ENCODE data around the gene ABCB10. TPM values are rescaled to one million over a fixed set of nuclear protein-coding genes. Genes with fewer than 3 reads are reported as not detected.
"Not testable (repeated sequence)": the region's sequence is repeated elsewhere in the genome, so short reads cannot be mapped to it uniquely, and the experiment has no call there.

The ABCB10 gene
- polyA plus RNA-seq (ENCODE audit: insufficient read depth in 1 of 5, insufficient read length in 5 of 5, low replicate concordance in 1 of 5): 10 to 100 TPM; 17.8 to 25.7 (median 19.0) TPM
- long read RNA-seq, donor 1, transcript ABCB10-201 (13 exons, 3,857 nt): major isoform, 6 of 6 reads
- long read RNA-seq, donor 1, partial matches to known transcripts: 0 of 6 reads
- long read RNA-seq, donor 1, other reads (novel, unspliced or antisense): 0 of 6 reads
- long read RNA-seq, donor 2, partial matches to known transcripts: 0 of 4 reads
- long read RNA-seq, donor 2, other reads (novel, unspliced or antisense): 0 of 4 reads
- long read RNA-seq, donor 3, partial matches to known transcripts: 0 of 3 reads
- long read RNA-seq, donor 3, other reads (novel, unspliced or antisense): 0 of 3 reads
- long read RNA-seq, donor 4, partial matches to known transcripts: 0 of 2 reads
- long read RNA-seq, donor 4, other reads (novel, unspliced or antisense): 0 of 2 reads
- long read RNA-seq, donor 5, transcript ABCB10-201 (13 exons, 3,857 nt): major isoform, 6 of 12 reads
- long read RNA-seq, donor 5, partial matches to known transcripts: 6 of 12 reads
- long read RNA-seq, donor 5, other reads (novel, unspliced or antisense): 0 of 12 reads
- long read RNA-seq, donor 6, partial matches to known transcripts: 0 of 2 reads
- long read RNA-seq, donor 6, other reads (novel, unspliced or antisense): 0 of 2 reads
- long read RNA-seq, donor 7, transcript ABCB10-201 (13 exons, 3,857 nt): major isoform, 5 of 5 reads
- long read RNA-seq, donor 7, partial matches to known transcripts: 0 of 5 reads
- long read RNA-seq, donor 7, other reads (novel, unspliced or antisense): 0 of 5 reads
- long read RNA-seq, donor 8, partial matches to known transcripts: 0 of 1 reads
- long read RNA-seq, donor 8, other reads (novel, unspliced or antisense): 0 of 1 reads

DNA sequence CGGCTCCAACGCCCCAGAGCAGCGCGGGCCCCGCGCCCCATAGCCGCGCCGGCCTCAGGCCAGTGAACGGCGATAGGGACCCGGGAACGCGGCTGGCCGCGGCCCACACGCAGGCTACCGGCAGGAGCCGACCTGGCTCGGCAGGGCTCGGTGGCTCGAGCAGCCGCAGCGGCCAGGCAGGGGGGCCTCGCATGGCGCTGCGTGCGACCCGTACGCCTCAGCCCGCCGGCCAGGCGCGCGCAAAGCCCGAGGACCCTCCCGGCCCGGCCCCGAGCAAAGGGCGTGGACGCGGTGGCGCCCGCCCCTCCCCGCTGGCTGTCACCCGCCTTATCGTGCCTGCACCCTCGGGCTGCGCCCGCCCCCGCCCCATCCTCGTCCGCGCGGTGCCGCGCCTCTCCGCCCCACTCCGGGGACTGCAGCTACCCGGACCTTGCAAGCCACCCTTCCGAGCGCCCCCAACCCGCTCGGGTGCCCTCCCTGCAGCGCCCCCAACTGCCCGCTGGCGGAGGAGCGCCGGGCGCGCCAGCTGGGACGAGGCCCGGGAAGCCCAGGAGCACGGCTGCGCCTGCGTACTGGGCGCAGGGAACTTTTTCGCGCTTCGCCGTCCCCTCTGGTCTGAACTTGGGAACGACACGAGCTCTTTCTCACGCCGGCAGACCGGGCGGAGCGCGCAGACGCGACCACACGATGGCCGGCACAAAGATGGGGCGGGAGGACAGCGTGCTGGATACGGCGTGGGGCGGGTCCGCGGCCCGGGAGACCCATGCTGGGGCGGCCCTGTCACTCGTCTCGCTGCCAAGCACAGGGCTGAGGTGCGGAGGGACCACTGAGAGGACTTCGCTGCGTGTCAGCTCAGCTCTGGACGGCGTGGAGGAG is at the start of gene ABCB10:
ABCB10 (minus strand) TSS at position 248 of the 876 bp plus-strand sequence; CDS start at position 193, 55 bp downstream.
- peak; percentile 99 for DNase-seq

GRCh38 chr1:229607370-229607769 is 48.9 kb upstream of the ABCB10 start:
- DNase-seq: no peak

DNA sequence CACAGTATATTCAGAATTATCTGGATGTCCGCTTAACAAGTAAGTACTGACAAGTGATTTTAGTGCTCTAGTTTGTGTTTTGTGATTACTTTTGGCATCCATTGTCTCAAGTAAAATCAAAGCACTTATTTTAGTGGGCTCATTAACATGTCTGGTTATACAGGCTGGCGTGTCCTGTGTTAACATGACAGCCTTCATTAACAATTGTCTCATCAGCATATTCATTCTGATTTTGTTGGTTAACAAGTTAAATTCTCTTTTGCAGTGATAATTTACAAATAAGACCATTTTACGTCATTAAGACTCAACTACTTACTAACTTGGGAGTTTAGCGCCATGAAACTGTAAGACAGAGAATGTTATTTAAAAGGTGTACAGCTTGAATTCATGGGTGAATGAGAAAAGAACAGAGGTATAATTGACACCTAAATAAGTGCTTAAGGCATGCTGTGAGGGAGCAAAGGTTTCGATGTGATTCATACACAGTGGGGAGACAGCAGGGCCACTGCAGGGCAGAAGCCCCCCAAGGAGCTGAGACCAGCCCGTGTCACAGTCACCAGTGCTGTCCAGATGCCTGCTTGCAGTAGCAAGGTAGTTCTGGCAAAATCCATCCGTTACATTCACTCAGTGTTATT is 45.0 kb upstream of the ABCB10 start:
- DNase-seq: no peak

DNA sequence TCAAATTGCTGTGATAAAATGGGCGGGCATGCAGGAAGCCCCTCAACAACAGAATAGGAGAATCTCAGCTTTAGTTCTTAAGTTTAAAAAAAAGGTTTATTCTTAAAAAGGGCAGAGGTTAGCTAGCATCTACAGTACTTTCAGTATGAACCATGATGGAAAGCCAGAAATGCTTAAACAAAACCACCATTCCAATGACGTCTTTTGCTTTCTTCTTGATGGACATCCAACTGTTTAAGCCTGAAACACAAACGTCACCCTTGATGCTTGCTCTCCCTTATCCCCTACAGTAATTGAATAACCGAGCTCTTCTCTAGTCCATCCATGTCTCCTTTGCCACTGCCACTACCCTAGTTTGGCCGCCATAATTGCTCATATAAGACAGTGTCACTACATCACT is 41.7 kb upstream of the ABCB10 start:
- no peak for DNase-seq

GRCh38 chr1:229599218-229599954 is 40.9 kb upstream of the ABCB10 start:
- DNase-seq: no peak

DNA sequence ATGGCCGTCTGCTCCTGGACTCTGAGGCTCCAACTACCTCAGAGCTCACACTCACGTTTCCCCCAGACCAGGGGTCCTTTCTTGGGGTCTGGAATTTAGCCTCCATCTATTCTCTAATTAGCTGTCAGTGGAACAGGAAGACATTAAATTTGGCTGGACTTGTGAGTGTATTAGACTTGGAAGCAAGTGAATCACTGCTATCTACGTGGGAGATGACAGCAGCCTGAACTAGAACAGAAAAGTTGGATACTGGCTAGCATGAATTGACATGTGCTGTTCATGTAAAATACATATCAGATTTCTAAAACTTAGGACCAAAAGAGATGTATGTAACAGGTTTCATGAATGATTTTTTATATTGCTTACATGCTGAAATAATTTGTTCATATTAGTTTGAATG is 39.4 kb upstream of the ABCB10 start:
- no peak for DNase-seq

DNA sequence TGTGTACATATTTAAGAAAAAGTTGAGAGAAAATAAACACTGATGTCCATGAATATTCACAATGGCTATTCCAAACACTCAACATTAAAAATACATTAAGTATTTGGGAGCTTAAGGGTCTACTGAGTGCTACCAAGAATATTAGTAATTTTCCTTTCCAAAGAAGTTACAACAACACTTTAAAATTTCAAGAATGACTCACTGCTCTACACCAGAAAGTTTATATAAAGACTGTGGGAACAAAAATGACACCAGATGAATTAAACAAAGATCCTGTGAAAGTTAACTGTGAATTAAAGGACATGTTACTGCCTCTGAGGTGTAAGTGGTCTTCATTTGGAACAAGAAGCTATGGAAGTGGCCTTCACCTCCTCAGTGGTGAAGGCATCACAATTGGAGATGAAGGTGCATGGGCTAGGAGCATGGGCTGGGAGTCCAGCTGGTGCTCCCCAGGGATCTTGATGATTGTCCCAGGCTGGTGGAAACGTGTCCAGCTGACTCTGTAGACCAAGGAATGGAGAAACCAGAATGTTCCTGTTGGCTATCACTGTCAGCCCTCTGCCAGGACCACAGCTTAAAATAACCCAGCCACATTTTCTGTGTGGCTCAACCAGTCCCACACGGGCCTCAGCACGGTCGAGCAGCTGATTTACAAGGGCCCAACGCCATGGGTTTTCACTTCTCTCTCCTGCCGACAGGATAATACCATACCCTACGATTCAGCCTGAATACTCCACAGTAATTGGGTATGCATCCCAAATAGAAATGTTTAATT is 38.6 kb upstream of the ABCB10 start:
- DNase-seq: no peak

GRCh38 chr1:229595876-229596275 is 37.4 kb upstream of the ABCB10 start:
- not testable (repeated sequence) for DNase-seq

- DNase-seq: no peak
These were observed 35.9 kb upstream of the ABCB10 start for GRCh38 chr1:229594227-229595008.

GRCh38 chr1:229593800-229594199 is 35.3 kb upstream of the ABCB10 start:
- DNase-seq: no peak

DNA sequence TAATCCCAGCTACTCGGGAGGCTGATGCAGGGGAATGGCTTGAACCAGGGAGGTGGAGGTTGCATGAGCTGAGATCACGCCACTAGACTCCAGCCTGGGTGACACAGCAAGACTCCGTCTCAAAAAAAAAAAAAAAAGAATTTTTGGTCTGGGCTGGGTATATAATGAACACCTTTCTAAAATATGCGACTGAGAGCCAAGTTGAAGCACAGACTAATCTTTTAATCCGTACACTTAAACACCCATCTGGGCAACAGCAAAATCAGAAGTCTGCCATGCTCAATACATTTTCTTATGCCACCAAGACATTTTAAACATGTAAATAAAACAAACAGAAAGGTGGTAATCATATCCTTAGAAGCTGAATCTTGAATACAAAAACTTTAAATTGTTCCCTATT is 31.6 kb upstream of the ABCB10 start:
- DNase-seq: no peak

DNA sequence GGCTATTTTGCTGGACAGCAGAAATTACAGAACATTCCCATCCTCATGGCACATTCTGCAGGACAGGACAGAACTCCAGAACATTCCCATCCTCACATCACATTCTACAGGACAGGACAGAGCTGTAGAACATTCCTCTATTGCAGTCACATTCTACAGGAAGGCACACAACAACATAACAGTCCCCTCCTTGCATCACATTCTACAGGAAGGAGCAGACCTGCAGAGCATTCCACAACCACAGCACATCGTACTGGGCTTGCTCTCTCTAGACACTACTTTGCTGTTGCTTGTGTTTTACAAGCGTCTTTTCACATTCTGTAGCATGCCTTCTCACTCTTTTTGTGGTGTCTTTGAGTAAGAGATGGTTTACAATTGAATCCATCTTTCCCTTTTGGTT is 26.8 kb upstream of the ABCB10 start:
- no peak for DNase-seq

GRCh38 chr1:229582715-229583114 is 24.2 kb upstream of the ABCB10 start:
- DNase-seq: no peak

DNA sequence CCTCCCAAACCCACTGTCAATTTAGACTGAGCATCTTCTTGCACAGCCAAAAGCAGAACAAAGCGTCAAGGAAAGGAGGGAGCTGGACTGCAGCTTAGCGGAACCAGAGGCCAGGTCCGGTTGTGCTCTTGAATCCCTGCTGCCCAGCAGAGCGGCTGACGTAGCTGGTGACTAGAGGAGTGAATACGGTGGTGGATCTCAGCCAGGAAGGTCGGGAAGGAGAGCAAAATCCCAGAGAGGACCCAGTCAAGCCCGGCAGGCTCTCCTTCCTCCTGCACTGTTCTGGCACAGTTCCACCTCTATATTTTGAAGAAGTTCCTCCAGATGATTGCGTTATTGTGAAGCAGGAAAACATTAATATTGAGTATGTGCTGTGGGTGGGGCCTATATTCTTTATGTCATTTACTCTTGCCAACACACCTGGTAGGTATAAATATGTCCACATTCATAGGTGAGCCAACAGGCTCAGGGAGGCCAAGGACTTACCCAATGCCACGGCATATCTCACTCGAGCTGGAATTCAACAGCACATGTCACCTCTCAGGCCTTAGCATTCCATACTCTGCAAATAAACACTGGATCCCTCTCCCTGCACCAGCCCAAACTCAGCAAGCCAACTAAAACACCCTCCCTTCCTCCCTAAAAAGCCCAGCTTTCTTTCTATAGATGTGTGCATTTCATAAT is 23.6 kb upstream of the ABCB10 start:
- DNase-seq: peak in 1 of 2 donors; percentile 10

- DNase-seq: no peak
These were observed 23.0 kb upstream of the ABCB10 start for GRCh38 chr1:229581485-229581884.

DNA sequence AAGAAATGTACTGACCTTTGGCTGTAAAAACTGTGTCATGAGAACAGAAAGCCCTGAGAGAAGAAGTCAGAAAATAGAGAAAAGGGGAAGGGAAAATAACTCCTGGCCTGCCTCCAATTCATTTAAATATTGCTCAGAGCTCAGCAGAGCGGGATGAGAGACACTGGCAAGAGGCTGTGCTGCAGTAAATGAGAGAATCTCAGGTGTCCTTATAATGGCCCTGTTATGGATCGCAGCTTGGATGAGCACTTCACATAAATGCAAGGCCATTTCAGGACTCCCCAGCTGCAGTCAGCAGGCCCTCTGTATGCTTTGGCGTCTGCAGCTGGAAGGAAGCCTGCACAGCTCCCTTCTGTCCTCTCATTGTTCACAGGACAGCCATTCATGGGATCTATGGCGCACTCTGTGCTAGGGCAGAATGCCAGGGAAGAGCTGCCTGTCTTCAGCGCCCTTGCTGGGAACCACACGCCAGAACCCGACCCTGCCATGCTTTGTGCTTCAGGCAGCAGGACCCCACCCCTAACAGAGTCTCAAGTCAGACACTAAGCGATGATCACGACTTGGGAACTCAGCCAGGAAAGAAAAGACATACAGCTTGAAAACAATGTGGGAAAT is 20.7 kb upstream of the ABCB10 start:
- DNase-seq: peak; percentile 72 to 78

DNA sequence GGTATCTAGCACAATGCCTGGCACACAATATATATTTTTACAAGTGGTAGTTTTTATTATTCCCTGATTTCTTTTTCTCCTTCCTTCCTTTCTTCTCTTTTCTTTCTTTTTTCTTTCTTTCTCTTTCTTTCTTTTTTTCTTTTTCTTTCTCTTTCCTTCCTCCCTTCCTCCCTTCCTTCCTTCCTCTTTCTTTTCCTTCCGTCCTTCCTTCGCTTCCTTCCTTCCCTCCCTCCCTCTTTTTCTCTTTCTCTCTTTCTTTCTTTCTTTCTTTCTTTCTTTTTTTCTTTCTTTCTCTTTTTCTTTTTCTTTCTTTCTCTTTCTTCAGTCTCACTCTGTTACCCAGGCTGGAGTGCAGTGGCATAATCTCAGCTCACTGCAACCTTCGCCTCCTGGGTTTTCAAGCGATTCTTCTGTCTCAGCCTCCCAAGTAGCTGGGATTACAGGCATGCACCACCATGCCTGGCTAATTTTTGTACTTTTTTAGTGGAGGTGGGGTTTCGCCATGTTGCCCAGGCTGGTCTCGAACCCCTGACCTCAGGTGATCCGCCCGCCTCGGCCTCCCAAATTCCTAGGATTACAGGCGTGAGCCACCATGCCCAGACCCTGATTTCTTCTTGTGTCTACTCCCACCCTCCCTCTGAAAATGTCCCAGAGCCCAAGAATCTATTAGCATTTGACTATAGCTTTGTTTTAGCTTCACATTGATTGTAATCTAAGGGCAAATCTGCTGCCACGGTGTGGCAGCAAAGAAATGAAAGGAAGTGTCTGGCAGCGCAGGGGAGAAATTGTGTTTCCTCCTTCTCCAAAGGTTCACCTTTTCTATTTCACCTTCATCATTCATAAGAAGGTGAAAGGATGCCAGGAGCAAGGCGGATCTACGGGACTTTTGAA is 19.9 kb upstream of the ABCB10 start:
- DNase-seq: no peak

Data from right lung (tissue), 10 donors.